GM13976 (cell line): ENCODE data around the gene CRIM1.

Experiments used
- DNase-seq: peaks from one replicate; pipeline ENCODE4 v3.0.0; 2012; ENCODE audit warnings: low spot score
- in situ Hi-C: fragments of 300-500 bp; cut with MboI; formaldehyde crosslinking; loops from one replicate; pipeline ENCODE4 v1.12.0; 2022; ENCODE audit warnings: low sequenced_read_pairs, mixed read lengths, inconsistent platforms; ENCODE audit not compliant: unreplicated experiment
- TF ChIP-seq, protein P1 (sequence below): IDR thresholded peaks from 2 replicates; pipeline ENCODE4 v1.5.1; 2012; ENCODE audit warnings: borderline replicate concordance, mild to moderate bottlenecking; ENCODE audit not compliant: insufficient read depth; ENCODE audit errors: extremely low read depth, missing control alignments, control extremely low read depth

The CRIM1 gene

DNA sequence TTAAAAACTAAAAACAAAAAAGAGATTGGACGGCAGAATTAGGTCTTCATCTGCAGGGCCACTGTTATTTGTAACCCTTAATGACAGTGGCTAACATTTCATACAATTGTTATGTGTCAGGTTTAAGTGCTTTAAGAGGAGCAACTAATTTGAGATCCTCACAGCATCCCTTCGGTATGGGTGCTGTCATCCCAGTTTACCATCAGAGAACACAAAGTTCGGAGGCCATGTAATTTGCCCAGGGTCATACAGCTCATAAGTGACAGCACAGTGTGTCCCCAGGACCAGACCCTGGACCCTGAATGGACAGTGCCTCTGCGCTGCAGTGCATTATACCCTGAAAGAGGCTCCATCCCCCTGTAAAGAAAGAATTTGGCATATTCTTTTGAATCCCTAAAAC lies 127.7 kb downstream of the CRIM1 start:
- TF ChIP-seq, protein P1, sequence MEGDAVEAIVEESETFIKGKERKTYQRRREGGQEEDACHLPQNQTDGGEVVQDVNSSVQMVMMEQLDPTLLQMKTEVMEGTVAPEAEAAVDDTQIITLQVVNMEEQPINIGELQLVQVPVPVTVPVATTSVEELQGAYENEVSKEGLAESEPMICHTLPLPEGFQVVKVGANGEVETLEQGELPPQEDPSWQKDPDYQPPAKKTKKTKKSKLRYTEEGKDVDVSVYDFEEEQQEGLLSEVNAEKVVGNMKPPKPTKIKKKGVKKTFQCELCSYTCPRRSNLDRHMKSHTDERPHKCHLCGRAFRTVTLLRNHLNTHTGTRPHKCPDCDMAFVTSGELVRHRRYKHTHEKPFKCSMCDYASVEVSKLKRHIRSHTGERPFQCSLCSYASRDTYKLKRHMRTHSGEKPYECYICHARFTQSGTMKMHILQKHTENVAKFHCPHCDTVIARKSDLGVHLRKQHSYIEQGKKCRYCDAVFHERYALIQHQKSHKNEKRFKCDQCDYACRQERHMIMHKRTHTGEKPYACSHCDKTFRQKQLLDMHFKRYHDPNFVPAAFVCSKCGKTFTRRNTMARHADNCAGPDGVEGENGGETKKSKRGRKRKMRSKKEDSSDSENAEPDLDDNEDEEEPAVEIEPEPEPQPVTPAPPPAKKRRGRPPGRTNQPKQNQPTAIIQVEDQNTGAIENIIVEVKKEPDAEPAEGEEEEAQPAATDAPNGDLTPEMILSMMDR: no peak
- in situ Hi-C loops: no loop called here

DNA sequence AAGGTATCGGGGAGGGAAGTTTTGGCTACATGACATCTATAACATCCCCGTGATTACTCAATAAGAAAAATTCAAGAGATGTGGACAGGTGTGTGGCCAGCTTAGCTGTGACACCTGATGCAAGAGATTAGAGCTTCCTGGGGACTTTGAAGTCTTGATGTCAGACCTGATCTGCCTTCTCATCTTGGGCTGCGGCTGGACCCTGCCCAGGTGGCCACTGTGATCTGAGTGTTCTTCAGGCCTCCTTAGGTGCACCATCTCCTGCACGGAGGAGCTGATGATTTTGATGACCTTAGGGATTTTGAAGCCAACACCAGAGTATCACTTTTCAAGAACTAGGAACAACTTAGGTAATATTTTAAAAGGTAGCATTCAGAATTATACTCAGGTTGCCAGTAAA lies 128.9 kb downstream of the CRIM1 start:
- in situ Hi-C loops: no loop called here
- no peak for DNase-seq
- TF ChIP-seq, protein P1: no peak

More for the DNA sequence above, 127.7 kb downstream of the CRIM1 start:
- DNase-seq: no peak

DNA sequence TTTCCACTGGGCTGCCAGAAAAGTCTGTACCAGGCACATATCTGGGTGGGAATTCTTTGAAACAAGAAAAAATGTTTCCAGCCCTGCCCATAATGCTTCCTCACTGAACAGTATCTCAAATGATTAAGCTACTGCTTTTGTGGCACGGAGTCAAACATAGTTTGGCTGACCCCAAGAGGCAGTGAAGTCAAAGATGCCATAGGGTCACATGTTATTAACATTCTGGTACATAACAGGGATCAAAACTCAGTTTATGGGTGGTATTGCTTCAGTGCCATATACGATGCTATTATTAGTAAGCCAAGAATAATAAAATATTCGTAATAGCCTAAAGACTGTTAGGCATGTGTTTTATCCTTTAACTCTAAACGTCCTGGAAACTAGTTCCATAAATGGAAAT lies 129.9 kb downstream of the CRIM1 start:
- in situ Hi-C loops: no loop called here
- no peak for DNase-seq
- TF ChIP-seq, protein P1: no peak

DNA sequence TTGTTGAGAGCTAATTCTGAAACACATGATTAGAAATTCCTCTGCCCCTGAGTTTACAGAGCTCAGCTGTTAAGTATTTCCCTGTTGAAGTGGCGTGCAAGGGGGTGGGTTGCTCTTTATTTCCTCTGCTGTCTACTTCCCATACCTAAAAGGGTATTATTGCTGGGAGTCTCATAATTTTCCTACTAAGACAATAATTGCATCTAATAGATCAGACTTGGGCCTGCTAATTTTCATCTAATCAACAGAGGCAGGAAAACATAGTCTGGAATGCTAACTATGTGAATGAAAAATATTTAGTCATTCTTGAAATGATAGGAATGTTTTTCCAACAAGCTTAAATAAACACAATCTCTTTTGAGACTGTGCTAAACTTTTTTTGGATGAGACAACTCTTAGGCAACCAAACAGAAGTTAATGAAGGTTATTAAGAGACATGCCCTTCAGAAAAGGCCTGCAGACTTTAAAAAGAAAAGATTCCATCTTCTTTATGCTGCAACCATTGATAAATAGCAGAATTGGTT lies 131.0 kb downstream of the CRIM1 start:
- TF ChIP-seq, protein P1: no peak
- in situ Hi-C loops: no loop called here
- no peak for DNase-seq

DNA sequence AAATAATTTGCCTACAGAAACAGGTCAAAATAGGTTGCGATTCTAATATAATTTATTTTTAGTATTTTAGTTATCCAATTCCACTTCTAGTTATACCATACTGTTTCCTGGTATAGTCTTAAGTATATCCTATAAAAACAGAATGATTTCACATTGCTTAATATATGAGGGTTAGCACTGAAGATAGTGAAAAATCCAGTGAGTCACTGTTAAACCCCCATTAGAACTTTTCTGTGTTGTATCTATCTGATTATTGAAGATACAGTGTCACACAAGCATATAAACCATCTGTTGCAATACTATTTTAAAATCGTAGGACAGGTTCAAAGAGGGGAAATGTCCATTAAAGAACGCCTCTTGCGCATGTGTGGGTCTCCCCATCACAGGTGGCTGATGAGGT lies 132.4 kb downstream of the CRIM1 start:
- TF ChIP-seq, protein P1: no peak
- no peak for DNase-seq
- in situ Hi-C loops: no loop called here

DNA sequence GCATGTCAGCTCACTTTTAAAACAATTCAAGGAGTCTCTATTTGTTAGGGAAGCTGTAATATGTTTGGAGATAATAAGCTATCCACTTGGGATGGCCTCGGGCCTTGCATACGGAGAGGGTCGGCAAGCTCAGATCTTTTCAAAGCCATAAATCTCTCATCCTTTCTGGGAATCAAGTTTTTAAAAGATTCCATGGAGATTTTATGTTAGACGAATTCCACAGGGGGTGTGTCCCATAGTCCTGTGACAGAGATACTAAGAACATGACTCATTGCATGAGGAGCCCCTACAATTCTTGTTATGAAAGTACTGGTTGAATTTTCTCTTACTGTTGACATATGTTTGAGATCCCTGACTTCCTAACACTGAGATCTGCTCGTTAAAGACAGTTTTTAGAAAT lies 133.7 kb downstream of the CRIM1 start:
- DNase-seq: no peak
- TF ChIP-seq, protein P1: no peak
- in situ Hi-C loops: no loop called here

DNA sequence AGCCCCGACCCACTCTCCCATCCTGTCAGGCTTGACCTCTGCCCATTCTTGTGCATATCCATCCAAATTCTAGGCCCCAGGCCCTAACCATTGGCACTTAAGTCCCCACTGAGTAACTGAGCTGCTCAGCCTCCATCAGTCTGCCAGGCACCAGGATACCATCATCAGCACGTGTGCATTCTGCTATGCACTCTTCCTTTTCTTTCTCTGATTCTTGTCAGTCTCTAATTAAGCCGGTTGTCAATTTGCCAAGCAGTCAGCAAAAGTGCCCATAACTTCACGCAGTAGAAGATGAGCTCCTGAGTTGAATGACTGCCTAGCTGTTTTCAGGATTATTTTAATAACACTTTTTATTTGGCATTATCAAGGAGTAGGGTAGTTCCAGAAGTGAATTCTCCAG lies 135.2 kb downstream of the CRIM1 start:
- in situ Hi-C loops: no loop called here
- TF ChIP-seq, protein P1: no peak
- DNase-seq: no peak
